KMS-11 (cell line): ENCODE results near the gene ITGB3BP.
"Not testable (repeated sequence)": the region's sequence is repeated elsewhere in the genome, so short reads cannot be mapped to it uniquely, and the experiment has no call there.

Experiments used
- H2AFZ ChIP-seq: fragments of 200-600 bp; sonication (generic); 2 replicates; pipeline ENCODE4 v1.6.1; 2016; ENCODE audit warnings: antibody characterized with exemption, mixed run types, low read depth
- H3K27ac ChIP-seq: fragments of 200-600 bp; sonication (generic); 2 replicates; pipeline ENCODE4 v1.6.1; 2016; ENCODE audit warnings: mild to moderate bottlenecking, mixed run types
- H3K27me3 ChIP-seq: fragments of 200-600 bp; sonication (generic); 2 replicates; pipeline ENCODE4 v1.6.1; 2017; ENCODE audit warnings: mild to moderate bottlenecking, low read depth, mixed run types, moderate library complexity; ENCODE audit not compliant: insufficient read depth
- H3K36me3 ChIP-seq: fragments of 200-600 bp; sonication (generic); 2 replicates; pipeline ENCODE4 v1.6.1; 2017; ENCODE audit warnings: mild to moderate bottlenecking, mixed run types; ENCODE audit not compliant: insufficient read depth
- H3K4me1 ChIP-seq: fragments of 200-600 bp; sonication (generic); 2 replicates; pipeline ENCODE4 v1.6.1; 2016; ENCODE audit warnings: mild to moderate bottlenecking, low read depth, mixed run types; ENCODE audit not compliant: poor library complexity, severe bottlenecking
- H3K4me2 ChIP-seq: fragments of 200-600 bp; sonication (generic); 2 replicates; pipeline ENCODE4 v1.7.0; 2016; ENCODE audit warnings: mild to moderate bottlenecking, mixed run types
- H3K4me3 ChIP-seq: fragments of 200-600 bp; sonication (generic); IDR thresholded peaks from 2 replicates; pipeline ENCODE4 v1.6.1; 2017; ENCODE audit warnings: low read depth, low read length, mixed read lengths; ENCODE audit not compliant: insufficient read depth
- H3K79me2 ChIP-seq: fragments of 200-600 bp; sonication (generic); 2 replicates; pipeline ENCODE4 v1.6.1; 2016; ENCODE audit warnings: low read depth, mixed run types; ENCODE audit not compliant: insufficient read depth
- H3K9ac ChIP-seq: fragments of 200-600 bp; sonication (generic); 2 replicates; pipeline ENCODE4 v1.6.1; 2016; ENCODE audit warnings: mild to moderate bottlenecking, mixed run types
- H4K20me1 ChIP-seq: fragments of 200-600 bp; sonication (generic); 2 replicates; pipeline ENCODE4 v1.6.1; 2016; ENCODE audit warnings: mild to moderate bottlenecking, mixed run types; ENCODE audit not compliant: insufficient read depth
- TF ChIP-seq, protein P1 (sequence below): fragments of 200-600 bp; sonication (generic); conservative IDR thresholded peaks from 2 replicates; pipeline ENCODE4 v1.6.1; 2017; ENCODE audit warnings: low read depth, mild to moderate bottlenecking, antibody characterized with exemption, low read length, moderate library complexity, mixed read lengths

The ITGB3BP gene, protein sequence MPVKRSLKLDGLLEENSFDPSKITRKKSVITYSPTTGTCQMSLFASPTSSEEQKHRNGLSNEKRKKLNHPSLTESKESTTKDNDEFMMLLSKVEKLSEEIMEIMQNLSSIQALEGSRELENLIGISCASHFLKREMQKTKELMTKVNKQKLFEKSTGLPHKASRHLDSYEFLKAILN

DNA sequence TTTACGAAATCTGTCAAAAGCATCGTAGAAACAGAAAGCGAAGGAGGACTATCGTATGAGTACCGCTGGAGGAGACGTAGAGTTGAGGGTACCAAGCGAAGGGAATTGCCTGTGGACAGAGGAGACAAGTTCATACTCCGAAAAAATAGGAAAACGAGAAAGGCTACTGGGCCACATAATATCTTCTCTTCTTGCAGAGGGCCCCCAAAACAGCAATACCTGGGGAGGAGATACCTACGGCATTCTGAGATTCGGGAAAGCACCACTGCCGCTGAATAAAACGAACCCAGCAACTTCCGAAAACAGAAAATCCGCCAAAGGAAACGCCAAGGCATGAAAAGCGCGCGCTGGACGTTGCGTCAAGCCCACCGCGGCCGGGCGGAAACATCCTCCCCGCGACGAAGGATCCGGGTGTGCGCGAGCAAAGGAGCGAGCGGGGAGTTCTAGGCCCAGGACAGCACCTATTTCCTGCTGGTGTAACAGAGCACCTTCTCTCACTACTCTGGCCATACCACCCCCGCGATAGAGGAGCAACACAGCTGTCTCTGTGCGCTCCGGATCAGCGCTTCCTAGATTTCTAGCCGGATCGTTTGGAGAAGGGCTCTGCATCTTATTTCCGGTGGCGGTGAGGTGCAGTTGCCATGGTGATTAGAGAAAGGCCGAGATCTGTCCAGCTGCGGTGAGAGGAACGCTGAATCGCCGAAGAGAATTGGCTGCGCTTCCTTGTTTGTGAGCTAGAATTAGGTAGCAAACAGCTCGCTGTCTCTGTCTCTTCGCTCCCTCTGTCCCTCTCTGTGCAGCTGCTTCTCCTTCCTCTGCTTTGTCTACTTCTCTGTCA lies at the start of gene ITGB3BP, which contains the start of gene EFCAB7:
Gene ITGB3BP (minus strand): TSS at position 335 of the 838 bp plus-strand sequence. CDS start 92 bp downstream, at position 243.
Gene EFCAB7 (plus strand): TSS at position 635 of the 838 bp plus-strand sequence. CDS start 2,048 bp downstream, outside the sequence.
- Histone ChIP-seq H3K27ac (peak within 1 kb of the TSS; percentile 95), H3K4me1 (peaks cover 31% of the 10 kb centered on the region), H3K79me2 (peaks cover 39% of the 10 kb centered on the region), H3K4me3 (no peak within 1 kb of the TSS), H3K9ac (peak within 1 kb of the TSS; percentile 83), H3K36me3 (no peaks in the 10 kb centered on the region), H3K27me3 (no peaks in the 10 kb centered on the region), H4K20me1 (no peaks in the 10 kb centered on the region), H3K4me2 (peak within 1 kb of the TSS; percentile 90), H2AFZ (peak within 1 kb of the TSS; percentile 96)
- TF ChIP-seq, protein P1, sequence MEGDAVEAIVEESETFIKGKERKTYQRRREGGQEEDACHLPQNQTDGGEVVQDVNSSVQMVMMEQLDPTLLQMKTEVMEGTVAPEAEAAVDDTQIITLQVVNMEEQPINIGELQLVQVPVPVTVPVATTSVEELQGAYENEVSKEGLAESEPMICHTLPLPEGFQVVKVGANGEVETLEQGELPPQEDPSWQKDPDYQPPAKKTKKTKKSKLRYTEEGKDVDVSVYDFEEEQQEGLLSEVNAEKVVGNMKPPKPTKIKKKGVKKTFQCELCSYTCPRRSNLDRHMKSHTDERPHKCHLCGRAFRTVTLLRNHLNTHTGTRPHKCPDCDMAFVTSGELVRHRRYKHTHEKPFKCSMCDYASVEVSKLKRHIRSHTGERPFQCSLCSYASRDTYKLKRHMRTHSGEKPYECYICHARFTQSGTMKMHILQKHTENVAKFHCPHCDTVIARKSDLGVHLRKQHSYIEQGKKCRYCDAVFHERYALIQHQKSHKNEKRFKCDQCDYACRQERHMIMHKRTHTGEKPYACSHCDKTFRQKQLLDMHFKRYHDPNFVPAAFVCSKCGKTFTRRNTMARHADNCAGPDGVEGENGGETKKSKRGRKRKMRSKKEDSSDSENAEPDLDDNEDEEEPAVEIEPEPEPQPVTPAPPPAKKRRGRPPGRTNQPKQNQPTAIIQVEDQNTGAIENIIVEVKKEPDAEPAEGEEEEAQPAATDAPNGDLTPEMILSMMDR, result no peak

DNA sequence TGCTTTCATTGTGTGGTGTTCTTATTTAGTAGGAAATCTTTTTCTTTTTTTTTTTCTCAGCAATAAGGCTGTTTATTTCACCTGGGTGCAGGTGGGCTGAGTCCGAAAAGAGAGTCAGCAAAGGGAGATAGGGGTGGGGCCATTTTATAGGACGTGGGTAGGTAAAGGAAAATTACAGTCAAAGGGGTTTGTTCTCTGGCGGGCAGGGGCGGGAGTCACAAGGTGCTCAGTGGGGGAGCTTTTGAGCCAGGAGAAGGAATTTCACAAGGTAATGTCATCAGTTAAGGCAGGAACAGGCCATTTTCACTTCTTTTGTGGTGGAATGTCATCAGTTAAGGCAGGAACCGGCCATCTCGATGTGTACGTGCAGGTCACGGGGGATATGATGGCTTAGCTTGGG lies 49.7 kb upstream of the ITGB3BP start:
- not testable (repeated sequence) for H4K20me1 ChIP-seq

DNA sequence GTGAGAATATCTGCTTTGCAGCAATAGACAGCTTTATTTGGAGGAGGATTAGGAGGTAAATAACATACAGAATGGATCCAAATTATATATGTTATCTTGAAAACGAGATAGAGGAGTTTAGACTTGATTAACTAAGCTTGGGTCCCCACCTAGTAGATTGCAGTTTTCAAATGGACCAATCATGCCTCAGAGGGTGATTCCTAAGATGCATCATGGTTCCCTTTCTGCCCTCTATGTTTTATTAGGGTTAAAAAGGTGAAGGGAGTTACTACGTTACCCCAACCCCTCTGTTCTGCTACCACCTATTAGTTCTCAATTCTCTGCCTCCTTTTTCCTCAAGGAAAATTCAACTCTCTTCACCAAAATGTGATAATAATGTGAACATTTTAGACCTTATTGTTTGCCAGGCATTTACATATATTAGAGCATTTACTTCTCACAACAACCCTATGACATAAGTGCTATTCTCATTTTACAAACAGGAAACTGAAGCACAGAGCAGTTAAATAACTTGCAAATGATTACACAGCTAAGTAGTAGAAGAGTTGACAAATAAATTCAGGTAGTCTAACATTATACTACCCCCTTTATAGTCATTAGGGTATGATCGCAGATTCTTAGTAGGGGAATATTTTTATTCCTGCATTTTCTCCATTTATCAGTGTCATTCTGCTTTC lies 46.8 kb upstream of the ITGB3BP start:
- no peak overlapping the region for H3K4me2 ChIP-seq
- no peak overlapping the region for H3K4me3 ChIP-seq
- H2AFZ ChIP-seq, result no peak overlapping the region
- H3K79me2 ChIP-seq, result no peaks in the 10 kb centered on the region
- H4K20me1 ChIP-seq, result no peaks in the 10 kb centered on the region
- H3K36me3 ChIP-seq, result no peaks in the 10 kb centered on the region
- H3K27ac ChIP-seq, result no peak overlapping the region
- H3K9ac ChIP-seq, result no peak overlapping the region
- TF ChIP-seq, protein P1, result no peak
- no peaks in the 10 kb centered on the region for H3K27me3 ChIP-seq
- H3K4me1 ChIP-seq, result no peaks in the 10 kb centered on the region

More for the DNA sequence above, 49.7 kb upstream of the ITGB3BP start:
- H3K4me2 ChIP-seq, H3K9ac ChIP-seq, H3K79me2 ChIP-seq, H3K27ac ChIP-seq, H3K4me1 ChIP-seq, H3K4me3 ChIP-seq, H3K36me3 ChIP-seq, H3K27me3 ChIP-seq, H2AFZ ChIP-seq: not testable (repeated sequence)

DNA sequence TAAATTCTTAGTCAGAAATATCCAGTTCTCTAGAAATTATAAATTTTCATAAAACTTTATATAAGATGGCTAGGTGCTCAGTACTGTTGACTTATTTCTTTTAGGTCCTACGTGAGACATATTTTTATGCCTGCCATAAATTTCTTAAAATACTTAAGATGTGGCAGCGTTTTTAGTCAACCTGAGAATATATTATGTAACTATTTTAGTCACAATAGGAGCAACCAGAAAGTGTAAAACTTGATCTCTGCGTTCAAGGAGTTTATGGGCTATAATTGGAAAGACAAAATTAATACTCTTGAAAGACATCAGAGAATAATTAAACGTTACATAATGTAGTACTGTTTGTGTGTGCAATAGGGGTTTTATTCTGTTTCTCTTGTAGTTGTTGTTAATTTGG lies 46.0 kb upstream of the ITGB3BP start:
- Histone ChIP-seq H3K27ac (no peak overlapping the region), H3K4me2 (no peak overlapping the region)

More for the DNA sequence above, 46.0 kb upstream of the ITGB3BP start:
- H3K36me3 ChIP-seq, result no peaks in the 10 kb centered on the region
- no peak overlapping the region for H3K4me3 ChIP-seq
- H3K4me1 ChIP-seq, result no peaks in the 10 kb centered on the region
- no peaks in the 10 kb centered on the region for H3K27me3 ChIP-seq
- TF ChIP-seq, protein P1, result no peak
- H2AFZ ChIP-seq, result no peak overlapping the region
- H3K9ac ChIP-seq, result no peak overlapping the region
- no peaks in the 10 kb centered on the region for H3K79me2 ChIP-seq
- H4K20me1 ChIP-seq, result no peaks in the 10 kb centered on the region
